Activated naive CD8-positive, alpha-beta T cell treated with anti-CD3 and anti-CD28 coated beads for 36 hours (primary cell): ENCODE measurements around the gene DYTN. TPM values are rescaled to one million over a fixed set of nuclear protein-coding genes. Genes with fewer than 3 reads are reported as not detected.

ENCODE experiments used
- DNase-seq: peaks from one replicate; pipeline ENCODE4 v3.0.0; 2021
- H3K27ac Mint-ChIP-seq: one replicate; pipeline ENCODE4 v1.8.0; 2022; ENCODE audit warnings: mild to moderate bottlenecking, moderate library complexity, mixed read lengths
- H3K27me3 Mint-ChIP-seq: one replicate; pipeline ENCODE4 v1.8.0; 2022; ENCODE audit warnings: mild to moderate bottlenecking, mixed read lengths
- H3K36me3 Mint-ChIP-seq: one replicate; pipeline ENCODE4 v1.8.0; 2021; ENCODE audit warnings: mild to moderate bottlenecking, mixed read lengths
- H3K4me1 Mint-ChIP-seq: one replicate; pipeline ENCODE4 v1.8.0; 2021; ENCODE audit warnings: mixed read lengths
- H3K4me3 Mint-ChIP-seq: one replicate; pipeline ENCODE4 v1.8.0; 2022; ENCODE audit warnings: mild to moderate bottlenecking, moderate library complexity, mixed read lengths
- H3K9me3 Mint-ChIP-seq: one replicate; pipeline ENCODE4 v1.8.0; 2022; ENCODE audit warnings: mixed read lengths
- total RNA-seq, 2 experiments: library from RNA; stranded (reverse); gene quantifications; one replicate each; pipeline ENCODE4 v1.2.3, GENCODE V29; 2021

DYTN gene
- total RNA-seq, 2 experiments from 2014 or later, result not detected

- H3K27me3 Mint-ChIP-seq, result no peaks in the 10 kb centered on the region
- H3K4me3 Mint-ChIP-seq, result no peak overlapping the region
- H3K36me3 Mint-ChIP-seq, result no peaks in the 10 kb centered on the region
- no peaks in the 10 kb centered on the region for H3K9me3 Mint-ChIP-seq
- H3K27ac Mint-ChIP-seq, result no peak overlapping the region
- H3K4me1 Mint-ChIP-seq, result no peaks in the 10 kb centered on the region
- DNase-seq, result no peak
Observed at GRCh38 chr2:206610451-206610850, 107.7 kb downstream of the DYTN start.

GRCh38 chr2:206603243-206603642 is 115.0 kb downstream of the DYTN start:
- Mint-ChIP-seq H3K36me3 (no peaks in the 10 kb centered on the region), H3K4me1 (no peaks in the 10 kb centered on the region), H3K27me3 (peaks cover 17% of the 10 kb centered on the region), H3K9me3 (no peaks in the 10 kb centered on the region), H3K27ac (no peak overlapping the region), H3K4me3 (no peak overlapping the region)
- no peak for DNase-seq

Other genes with a start within 250 kb of the DYTN start
- not detected for gene FAM237A, start 75.9 kb downstream of the DYTN start, total RNA-seq
- 1 to 10 TPM in 1 of 2 experiments, under 1 TPM in 1; 0.90 to 1.1 TPM for gene MDH1B, start 46.9 kb upstream of the DYTN start, total RNA-seq
- 10 to 100 TPM; 44.1 to 44.5 TPM for gene FASTKD2, start 47.2 kb upstream of the DYTN start, total RNA-seq
- gene CPO, start 221.1 kb upstream of the DYTN start, total RNA-seq, result not detected